OCI-LY3 (cell line): ENCODE measurements around the gene BMP7.

Source experiments
- EZH2phosphoT487 ChIP-seq: fragments of 200-600 bp; shearing (Covaris generic); IDR thresholded peaks from 2 replicates; pipeline ENCODE4 v1.6.1; 2018; ENCODE audit warnings: antibody characterized with exemption, mixed run types, low read depth
- TF ChIP-seq, protein P1 (sequence below): fragments of 200-600, 300-600 bp; sonication (generic); IDR thresholded peaks from 2 replicates; pipeline ENCODE4 v1.5.1; 2014; ENCODE audit warnings: antibody characterized with exemption, low read length, low read depth

DNA sequence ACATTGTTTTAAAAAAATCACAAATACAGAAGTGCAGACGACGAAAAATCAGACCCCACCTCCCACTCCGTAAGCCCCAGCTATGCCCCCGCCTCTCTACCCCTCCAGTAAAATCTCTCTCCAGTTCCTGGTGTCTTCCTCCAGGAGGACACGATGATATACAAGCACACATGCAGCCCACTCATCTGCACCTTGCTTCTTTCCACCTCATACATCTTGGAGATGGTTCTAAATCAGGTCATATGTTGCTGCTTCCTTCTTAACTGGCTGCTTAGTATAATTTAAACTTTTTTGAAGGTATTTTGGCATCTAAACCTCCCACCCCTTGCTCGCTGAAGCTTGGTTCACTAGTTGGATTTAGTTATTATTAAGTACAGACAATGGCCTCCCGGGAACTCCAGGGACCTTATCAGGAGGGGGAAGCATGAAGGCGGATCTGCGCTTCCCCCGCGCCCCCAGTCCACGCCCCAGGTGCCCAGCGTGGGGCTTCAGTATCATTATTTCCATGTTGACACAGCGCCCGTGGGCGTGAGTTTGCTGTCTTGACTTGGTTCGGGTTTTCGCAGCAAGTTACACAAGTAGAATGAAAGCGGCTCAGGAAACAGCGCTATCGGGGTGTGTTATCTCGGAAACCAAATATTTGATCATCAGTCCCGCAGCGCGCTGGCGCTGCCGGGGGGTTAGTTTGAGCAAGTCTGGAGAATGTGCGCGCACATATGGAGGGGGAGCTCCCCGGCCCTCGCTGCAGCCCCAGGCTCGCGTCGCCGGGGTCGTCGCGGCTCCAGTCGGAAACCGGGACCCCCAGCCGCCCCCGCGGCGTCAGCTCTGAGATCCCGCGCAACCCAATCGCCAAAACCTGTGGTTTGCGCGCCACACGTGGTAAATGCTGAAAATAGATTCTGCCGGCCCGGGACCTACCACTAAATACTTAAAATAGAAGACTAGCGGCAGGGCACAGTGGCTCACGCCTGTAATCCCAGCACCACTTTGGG lies 2.3 kb downstream of the BMP7 start:
- TF ChIP-seq, protein P1, sequence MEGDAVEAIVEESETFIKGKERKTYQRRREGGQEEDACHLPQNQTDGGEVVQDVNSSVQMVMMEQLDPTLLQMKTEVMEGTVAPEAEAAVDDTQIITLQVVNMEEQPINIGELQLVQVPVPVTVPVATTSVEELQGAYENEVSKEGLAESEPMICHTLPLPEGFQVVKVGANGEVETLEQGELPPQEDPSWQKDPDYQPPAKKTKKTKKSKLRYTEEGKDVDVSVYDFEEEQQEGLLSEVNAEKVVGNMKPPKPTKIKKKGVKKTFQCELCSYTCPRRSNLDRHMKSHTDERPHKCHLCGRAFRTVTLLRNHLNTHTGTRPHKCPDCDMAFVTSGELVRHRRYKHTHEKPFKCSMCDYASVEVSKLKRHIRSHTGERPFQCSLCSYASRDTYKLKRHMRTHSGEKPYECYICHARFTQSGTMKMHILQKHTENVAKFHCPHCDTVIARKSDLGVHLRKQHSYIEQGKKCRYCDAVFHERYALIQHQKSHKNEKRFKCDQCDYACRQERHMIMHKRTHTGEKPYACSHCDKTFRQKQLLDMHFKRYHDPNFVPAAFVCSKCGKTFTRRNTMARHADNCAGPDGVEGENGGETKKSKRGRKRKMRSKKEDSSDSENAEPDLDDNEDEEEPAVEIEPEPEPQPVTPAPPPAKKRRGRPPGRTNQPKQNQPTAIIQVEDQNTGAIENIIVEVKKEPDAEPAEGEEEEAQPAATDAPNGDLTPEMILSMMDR: no peak
- no peak for TF ChIP-seq EZH2phosphoT487
